Measurements from ENCODE around the gene PSMA5.
"Not testable (repeated sequence)": the region's sequence is repeated elsewhere in the genome, so short reads cannot be mapped to it uniquely, and the experiment has no call there.

Gene PSMA5

DNA sequence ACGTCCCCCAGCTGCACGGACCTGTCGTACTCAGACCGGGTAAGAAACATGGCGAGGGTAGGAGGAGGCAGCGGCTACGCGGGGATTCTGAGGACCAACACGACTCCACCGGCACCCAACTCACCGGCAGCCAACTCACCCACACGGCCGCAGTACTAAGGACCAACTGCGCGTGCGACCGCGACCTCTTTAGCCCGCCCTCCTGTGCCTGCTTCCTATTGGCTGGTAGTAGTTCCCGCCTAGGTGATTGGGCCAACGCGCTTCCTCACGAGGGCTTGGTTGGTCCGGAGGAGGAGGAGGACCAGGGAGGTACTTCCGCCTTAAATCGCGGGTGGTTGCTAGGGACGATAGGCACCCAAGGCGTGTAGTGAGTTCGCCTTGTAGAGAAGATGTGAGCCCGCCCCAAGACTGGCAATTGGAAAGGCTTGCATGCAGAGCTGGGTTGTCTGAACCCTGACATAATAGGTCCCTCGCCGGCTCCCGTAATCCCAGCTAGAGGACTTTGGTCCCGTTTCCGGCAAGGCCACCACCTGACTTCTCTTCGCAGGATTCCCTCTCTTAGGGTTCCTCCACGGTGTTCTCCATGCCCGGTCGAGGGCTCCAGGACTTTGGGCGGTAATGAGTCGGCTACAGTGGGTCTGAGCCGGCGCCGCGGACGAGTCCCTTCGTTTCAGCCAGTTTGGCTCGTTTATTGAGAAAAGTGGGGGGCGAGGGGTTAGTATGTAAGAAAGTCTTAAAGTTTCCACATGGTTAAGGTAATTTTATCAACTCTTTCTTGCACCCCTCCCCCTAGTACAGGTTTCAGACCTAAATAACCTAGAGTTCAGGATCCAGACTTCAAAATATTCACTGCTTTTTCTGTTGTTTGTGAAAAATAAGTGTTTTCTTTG, at the start of gene PSMA5:
Gene PSMA5 (minus strand): TSS at position 168 of the 890 bp plus-strand sequence. CDS start 118 bp downstream, at position 50.
- DNase-seq (ENCODE audit: low read depth) = peak; percentile 90

- DNase-seq (ENCODE audit: low read depth) = no peak
Measured at GRCh38 chr1:109475261-109475660, 49.0 kb upstream of the PSMA5 start.

DNA sequence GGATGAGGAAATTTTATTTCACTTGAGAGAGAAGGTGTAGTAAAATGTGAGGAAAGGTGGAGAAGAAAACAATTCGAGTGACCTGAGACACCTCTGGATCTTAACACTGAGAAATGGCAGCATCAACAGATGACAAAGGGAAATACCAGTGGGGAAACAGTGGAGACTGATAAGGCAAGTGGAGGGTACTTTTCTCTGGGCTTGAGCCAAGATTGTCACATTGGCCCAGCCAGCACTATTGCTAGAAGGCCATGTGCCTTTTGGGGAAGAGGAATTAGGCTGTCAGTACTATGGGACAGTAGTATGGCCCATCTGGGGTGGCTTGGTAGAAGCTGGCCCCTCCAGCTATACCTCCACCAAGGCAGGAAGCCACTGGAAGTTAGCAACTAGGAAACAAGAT, 48.4 kb upstream of the PSMA5 start:
- no peak for DNase-seq (ENCODE audit: low read depth)

DNA sequence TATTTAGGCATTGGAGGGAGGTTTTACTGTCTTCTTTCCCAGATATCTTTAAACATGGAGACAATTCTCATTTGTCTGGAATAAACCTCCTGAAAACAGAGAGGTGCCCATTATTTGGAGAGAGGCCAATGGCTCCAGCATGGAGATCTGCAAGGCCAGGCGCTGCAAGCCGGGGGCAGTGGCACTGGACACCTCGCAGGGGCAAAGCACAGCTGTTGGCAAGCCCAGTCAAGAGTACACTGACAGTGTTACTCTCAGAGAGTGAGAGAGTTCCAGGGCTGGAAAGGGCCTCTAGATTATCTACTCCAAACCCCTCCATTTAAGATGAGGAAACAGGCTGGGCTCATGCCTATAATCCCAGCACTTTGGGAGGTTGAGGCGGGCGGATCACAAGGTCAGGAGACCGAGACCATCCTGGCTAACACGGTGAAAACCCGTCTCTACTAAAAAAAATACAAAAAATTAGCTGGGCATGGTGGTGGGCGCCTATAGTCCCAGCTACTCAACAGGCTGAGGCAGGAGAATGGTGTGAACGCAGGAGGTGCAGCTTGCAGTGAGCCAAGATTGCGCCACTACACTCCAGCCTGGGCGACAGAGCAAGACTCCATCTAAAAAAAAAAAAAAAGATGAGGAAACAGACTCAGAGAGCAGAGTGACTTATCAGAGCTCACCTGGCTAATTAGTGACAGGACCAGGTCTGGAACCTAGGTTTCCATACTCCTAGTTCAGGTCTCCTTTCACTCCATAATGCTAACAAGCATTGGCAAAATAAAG, 47.2 kb upstream of the PSMA5 start:
- DNase-seq (ENCODE audit: low read depth) = not testable (repeated sequence)

- no peak for DNase-seq (ENCODE audit: low read depth)
Measured at GRCh38 chr1:109472779-109473178, 46.5 kb upstream of the PSMA5 start.

DNA sequence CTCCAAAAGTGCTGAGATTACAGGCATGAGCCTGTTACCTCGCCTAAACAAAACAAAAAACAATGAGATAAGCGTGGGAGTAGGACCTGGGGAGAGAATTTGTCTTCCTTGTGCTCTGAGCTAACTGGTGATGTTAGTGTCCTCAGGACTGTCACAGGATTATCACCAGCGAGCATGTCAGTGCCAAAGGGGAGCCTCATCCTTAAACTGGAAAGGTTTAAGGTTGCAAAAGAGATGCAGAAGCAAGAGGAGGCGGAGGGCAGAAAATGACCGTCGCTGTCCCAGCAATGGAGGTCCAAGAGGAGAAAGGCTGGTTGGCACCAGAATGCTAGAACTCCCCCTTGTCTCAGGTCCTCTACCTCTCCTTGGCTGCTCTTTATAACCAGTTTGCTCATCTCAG, 44.0 kb upstream of the PSMA5 start:
- no peak for DNase-seq (ENCODE audit: low read depth)

DNA sequence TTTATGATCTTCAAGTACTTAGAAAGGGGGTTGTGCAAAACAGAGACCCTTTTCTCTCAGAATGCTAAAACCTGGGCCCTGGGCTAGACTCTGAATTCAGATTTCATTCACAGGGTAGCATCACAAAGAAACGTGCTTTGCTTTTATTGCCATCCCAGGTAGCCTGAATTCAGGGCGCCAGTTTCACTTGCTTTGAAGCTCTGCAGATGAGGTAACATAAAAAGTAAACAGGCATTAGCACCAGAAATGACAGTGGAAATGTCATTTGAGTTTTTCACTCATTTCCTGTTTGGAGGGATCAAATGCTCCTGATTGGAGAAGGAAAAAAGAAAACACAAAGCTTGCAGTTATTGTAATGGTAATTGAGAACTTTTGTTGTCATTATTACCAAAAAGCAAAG, 42.7 kb upstream of the PSMA5 start:
- no peak for DNase-seq (ENCODE audit: low read depth)

GRCh38 chr1:109468061-109468460, 41.8 kb upstream of the PSMA5 start:
- no peak for DNase-seq (ENCODE audit: low read depth)

GRCh38 chr1:109467301-109467777, 41.1 kb upstream of the PSMA5 start:
- no peak for DNase-seq (ENCODE audit: low read depth)

DNA sequence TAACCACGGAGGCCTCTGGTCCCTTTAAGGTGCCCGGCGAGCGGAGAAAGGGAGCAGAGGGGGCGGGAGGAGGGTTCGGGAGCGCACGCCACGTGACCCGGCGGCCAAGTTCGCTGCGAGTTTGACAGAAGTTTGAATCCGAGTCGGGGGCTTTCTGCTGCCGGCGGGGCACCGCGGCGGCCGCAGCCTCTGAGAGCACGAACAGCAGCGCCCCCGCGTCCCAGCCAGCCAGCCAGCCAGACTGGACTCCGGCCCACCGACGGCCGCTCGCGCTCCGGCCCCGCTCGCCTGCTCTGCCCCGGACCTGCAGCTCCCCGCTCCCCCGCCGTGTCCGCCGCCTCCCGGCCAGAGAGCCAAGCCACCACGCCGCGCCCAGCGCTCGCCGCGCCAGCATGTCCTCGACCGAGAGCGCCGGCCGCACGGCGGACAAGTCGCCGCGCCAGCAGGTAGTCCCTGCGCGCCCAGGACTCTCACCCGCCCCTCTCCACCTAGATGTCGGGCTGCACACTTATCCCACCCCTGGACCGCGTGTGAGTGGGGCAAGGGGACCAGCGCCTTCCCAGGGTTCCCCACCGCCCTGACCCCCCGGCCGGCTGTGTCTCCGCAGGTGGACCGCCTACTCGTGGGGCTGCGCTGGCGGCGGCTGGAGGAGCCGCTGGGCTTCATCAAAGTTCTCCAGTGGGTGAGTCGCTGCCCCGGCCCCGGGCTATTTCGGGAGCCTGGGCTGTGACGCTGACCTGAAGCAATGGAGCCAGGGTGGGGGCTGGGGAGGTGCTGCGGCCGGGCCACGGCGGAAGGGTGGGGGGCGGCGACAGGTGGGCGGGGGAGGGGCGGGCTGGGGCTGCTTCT, 40.4 kb upstream of the PSMA5 start, which contains the start of gene SYPL2:
Gene SYPL2 (plus strand): TSS at position 95 of the 849 bp plus-strand sequence. CDS start 298 bp downstream, at position 393.
- no peak for DNase-seq (ENCODE audit: low read depth)

GRCh38 chr1:109466125-109466451, 39.8 kb upstream of the PSMA5 start:
- DNase-seq (ENCODE audit: low read depth) = no peak

- no peak for DNase-seq (ENCODE audit: low read depth)
Measured at GRCh38 chr1:109457819-109458218, 31.6 kb upstream of the PSMA5 start.

- no peak for DNase-seq (ENCODE audit: low read depth)
Measured at GRCh38 chr1:109454497-109455133, 28.4 kb upstream of the PSMA5 start.

- DNase-seq (ENCODE audit: low read depth) = no peak
Measured at GRCh38 chr1:109447524-109447923, 21.3 kb upstream of the PSMA5 start.

- not testable (repeated sequence) for DNase-seq (ENCODE audit: low read depth)
Measured at GRCh38 chr1:109445949-109446695, 19.9 kb upstream of the PSMA5 start.

DNA sequence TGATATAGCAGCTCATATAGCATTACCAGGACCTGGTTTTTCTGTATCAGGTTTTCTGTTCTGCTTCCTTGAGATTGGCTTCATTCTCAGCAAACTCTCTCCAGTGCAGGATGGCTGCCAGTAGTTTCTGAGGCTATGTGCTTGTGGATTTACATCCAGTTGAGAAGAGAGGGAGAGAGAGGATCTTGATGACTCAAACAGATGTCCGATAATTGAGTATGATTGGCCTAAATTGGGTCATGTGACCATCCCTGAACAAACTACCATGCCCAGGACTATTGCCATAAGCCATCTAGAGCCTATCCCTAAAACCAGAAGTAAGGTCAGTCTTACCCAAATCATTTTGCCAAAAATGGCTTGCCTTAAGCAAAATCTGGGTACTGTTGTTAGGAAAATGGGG, 18.1 kb upstream of the PSMA5 start:
- no peak for DNase-seq (ENCODE audit: low read depth)

- DNase-seq (ENCODE audit: low read depth) = no peak
Measured at GRCh38 chr1:109443476-109443875, 17.2 kb upstream of the PSMA5 start.

- DNase-seq (ENCODE audit: low read depth) = no peak
Measured at GRCh38 chr1:109441069-109441468, 14.8 kb upstream of the PSMA5 start.

DNA sequence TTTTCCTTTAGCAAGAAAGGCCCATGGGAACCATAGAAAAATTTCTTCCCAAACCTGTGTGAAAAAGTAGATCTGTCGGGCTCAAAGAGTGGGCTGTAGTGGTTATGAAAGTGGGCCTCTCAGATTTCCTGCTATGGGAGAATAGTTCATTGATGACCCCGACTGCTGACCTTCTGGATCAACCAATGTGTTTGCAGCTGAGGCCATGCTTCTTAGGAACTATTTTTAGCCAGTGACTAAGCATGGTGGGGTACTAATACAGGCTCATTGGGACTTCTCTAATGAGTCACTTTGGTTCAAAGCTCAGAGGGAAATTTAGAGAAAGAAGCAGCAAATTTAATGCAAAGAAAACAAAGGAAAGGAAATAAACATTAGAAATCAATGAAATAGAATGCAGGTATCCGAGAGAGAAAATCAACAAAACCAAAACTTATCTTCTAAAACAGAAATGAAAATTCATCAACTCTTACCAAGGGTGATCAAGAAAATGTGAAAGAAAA, 12.6 kb upstream of the PSMA5 start:
- DNase-seq (ENCODE audit: low read depth) = no peak

- DNase-seq (ENCODE audit: low read depth) = no peak
Measured at GRCh38 chr1:109434484-109434883, 8.2 kb upstream of the PSMA5 start.

- DNase-seq (ENCODE audit: low read depth) = no peak
Measured at GRCh38 chr1:109433322-109433721, 7.1 kb upstream of the PSMA5 start.

All from activated T-cell treated with anti-CD3 and anti-CD28 coated beads for 48 hours (primary cell).